ENCODE data around the gene TTLL8. TPM values are rescaled to one million over a fixed set of nuclear protein-coding genes. Genes with fewer than 3 reads are reported as not detected.
A peak's percentile ranks its signal among the peaks of the same experiment; 100 is the strongest.

The TTLL8 gene
- total RNA-seq (2021) = not detected in 2 replicates
- long read RNA-seq = 0 reads

- H3K4me1 Mint-ChIP-seq = peaks cover 9 to 12% of the 10 kb centered on the region in 2 experiments
- H3K14ac ChIP-seq (ENCODE audit: insufficient read depth, low read length) = no peak within 1 kb of the TSS; the same call in 1 of the 2 replicates
- no peak within 1 kb of the TSS for H2AK5ac ChIP-seq (ENCODE audit: insufficient read length, low read length)
- H4K91ac ChIP-seq (ENCODE audit: insufficient read length, low read depth, low read length) = no peak within 1 kb of the TSS
- no peaks in the 10 kb centered on the region for H4K20me1 ChIP-seq (ENCODE audit: control insufficient read depth, insufficient read depth, insufficient read length)
- no peaks in the 10 kb centered on the region; the same call in 1 of the 2 replicates for H3K4me1 ChIP-seq (ENCODE audit: insufficient read depth, low read length)
- peak; percentile 26 for DNase-seq
- H3K18ac ChIP-seq (ENCODE audit: insufficient read length, low read depth, low read length) = no peak within 1 kb of the TSS
- peaks cover 5 to 7% of the 10 kb centered on the region in 2 experiments; a peak in 3 of 5 replicates for H3K9me3 Mint-ChIP-seq
- H3T11ph ChIP-seq (ENCODE audit: low read length) = no peak within 1 kb of the TSS
- H2BK120ac ChIP-seq (ENCODE audit: low read depth, low read length, poor library complexity, severe bottlenecking) = no peak within 1 kb of the TSS
- no peak within 1 kb of the TSS for H3K56ac ChIP-seq (ENCODE audit: insufficient read length, low read depth, low read length)
- no peak within 1 kb of the TSS for H3K27ac Mint-ChIP-seq
- H2BK15ac ChIP-seq (ENCODE audit: low read depth, low read length) = no peak within 1 kb of the TSS
- peaks cover 10% of the 10 kb centered on the region for H3K23me2 ChIP-seq (ENCODE audit: insufficient read length, low read depth, low read length, poor library complexity, severe bottlenecking)
- no peak within 1 kb of the TSS for H4K5ac ChIP-seq (ENCODE audit: insufficient read length, low read depth, low read length)
- H3K4me3 Mint-ChIP-seq = peak within 1 kb of the TSS; percentile 60 to 83
- no peak within 1 kb of the TSS for H3K4ac ChIP-seq (ENCODE audit: low read depth, low read length)
- peaks cover 47% of the 10 kb centered on the region for H3K27me3 Mint-ChIP-seq (ENCODE audit: low read depth)
- H3K79me2 ChIP-seq (ENCODE audit: insufficient read depth, low read length) = no peaks in the 10 kb centered on the region
- no peaks in the 10 kb centered on the region for H3K9me3 ChIP-seq (ENCODE audit: control insufficient read depth, low read depth, low read length)
- H3K9ac ChIP-seq (ENCODE audit: extremely low read depth, insufficient read length, low read length) = no peak within 1 kb of the TSS
- no peak within 1 kb of the TSS for H2BK5ac ChIP-seq (ENCODE audit: insufficient read length, low read length)
- no peaks in the 10 kb centered on the region for H3K79me1 ChIP-seq (ENCODE audit: insufficient read depth, low read depth, low read length, poor library complexity, severe bottlenecking)
- H3K27me3 ChIP-seq (ENCODE audit: insufficient read depth, low read length) = no peaks in the 10 kb centered on the region; the same call in 1 of the 2 replicates
- no peaks in the 10 kb centered on the region; a peak in 1 of 7 replicates for H3K36me3 Mint-ChIP-seq (ENCODE audit: insufficient read depth in 1 of 3, low read depth in 3 of 3)
- no peak within 1 kb of the TSS for H2BK20ac ChIP-seq (ENCODE audit: low read depth, low read length, poor library complexity, severe bottlenecking)
- peak within 1 kb of the TSS; percentile 83 for H3K4me2 ChIP-seq (ENCODE audit: insufficient read depth, insufficient read length, low read length)
- no peak within 1 kb of the TSS for H2AFZ ChIP-seq (ENCODE audit: low read length)
- no peak within 1 kb of the TSS for H4K8ac ChIP-seq (replicated peaks; ENCODE audit: insufficient read length, low read depth, low read length)
- TF ChIP-seq CTCF (conservative IDR thresholded peaks at IDR 0.05) = no peak
- no peak within 1 kb of the TSS for H2BK12ac ChIP-seq (ENCODE audit: insufficient read length, low read depth, low read length)
- no CpG with 5 or more reads among the region's 102 CpGs for WGBS (ENCODE audit: extremely low coverage, insufficient read length, low lambda C conversion rate)
- H3K27ac ChIP-seq (ENCODE audit: insufficient read length, low read depth, low read length) = no peak within 1 kb of the TSS
- H3K23ac ChIP-seq (ENCODE audit: insufficient read length, low read depth, low read length) = no peak within 1 kb of the TSS
Measured at GRCh38 chr22:50058061-50058905, at the start of gene TTLL8. Gene TTLL8, minus strand, starts transcription at chr22:50058298.
